SK-MEL-5 (cell line): ENCODE data around the gene RASGRF1. TPM values are rescaled to one million over a fixed set of nuclear protein-coding genes. Genes with fewer than 3 reads are reported as not detected.

Source experiments
- DNase-seq: peaks from one replicate; pipeline ENCODE4 v3.0.0-alpha.2; 2016; ENCODE audit warnings: low read depth, low spot score
- in situ Hi-C: cut with HindIII; loops from 2 replicates; pipeline ENCODE4 v1.10.0; 2016; ENCODE audit warnings: low sequenced_read_pairs, high pct_unique_total_duplicates, low pct_unique_long_range_greater_than_20kb
- polyA plus RNA-seq, 2 experiments: library from polyadenylated mRNA; depleted of rRNA; stranded (reverse); fragments of >200 nt; gene quantifications; 2 replicates each; pipeline ENCODE4 v1.2.3, GENCODE V29; 2015
- total RNA-seq: library from RNA; depleted of rRNA; stranded (reverse); fragments of >200 nt; shearing (Covaris generic); gene quantifications from 2 replicates; pipeline ENCODE4 v1.2.3, GENCODE V29; 2014; rRNA removed

The RASGRF1 gene, protein sequence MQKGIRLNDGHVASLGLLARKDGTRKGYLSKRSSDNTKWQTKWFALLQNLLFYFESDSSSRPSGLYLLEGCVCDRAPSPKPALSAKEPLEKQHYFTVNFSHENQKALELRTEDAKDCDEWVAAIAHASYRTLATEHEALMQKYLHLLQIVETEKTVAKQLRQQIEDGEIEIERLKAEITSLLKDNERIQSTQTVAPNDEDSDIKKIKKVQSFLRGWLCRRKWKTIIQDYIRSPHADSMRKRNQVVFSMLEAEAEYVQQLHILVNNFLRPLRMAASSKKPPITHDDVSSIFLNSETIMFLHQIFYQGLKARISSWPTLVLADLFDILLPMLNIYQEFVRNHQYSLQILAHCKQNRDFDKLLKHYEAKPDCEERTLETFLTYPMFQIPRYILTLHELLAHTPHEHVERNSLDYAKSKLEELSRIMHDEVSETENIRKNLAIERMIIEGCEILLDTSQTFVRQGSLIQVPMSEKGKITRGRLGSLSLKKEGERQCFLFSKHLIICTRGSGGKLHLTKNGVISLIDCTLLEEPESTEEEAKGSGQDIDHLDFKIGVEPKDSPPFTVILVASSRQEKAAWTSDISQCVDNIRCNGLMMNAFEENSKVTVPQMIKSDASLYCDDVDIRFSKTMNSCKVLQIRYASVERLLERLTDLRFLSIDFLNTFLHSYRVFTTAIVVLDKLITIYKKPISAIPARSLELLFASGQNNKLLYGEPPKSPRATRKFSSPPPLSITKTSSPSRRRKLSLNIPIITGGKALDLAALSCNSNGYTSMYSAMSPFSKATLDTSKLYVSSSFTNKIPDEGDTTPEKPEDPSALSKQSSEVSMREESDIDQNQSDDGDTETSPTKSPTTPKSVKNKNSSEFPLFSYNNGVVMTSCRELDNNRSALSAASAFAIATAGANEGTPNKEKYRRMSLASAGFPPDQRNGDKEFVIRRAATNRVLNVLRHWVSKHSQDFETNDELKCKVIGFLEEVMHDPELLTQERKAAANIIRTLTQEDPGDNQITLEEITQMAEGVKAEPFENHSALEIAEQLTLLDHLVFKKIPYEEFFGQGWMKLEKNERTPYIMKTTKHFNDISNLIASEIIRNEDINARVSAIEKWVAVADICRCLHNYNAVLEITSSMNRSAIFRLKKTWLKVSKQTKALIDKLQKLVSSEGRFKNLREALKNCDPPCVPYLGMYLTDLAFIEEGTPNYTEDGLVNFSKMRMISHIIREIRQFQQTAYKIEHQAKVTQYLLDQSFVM (N-terminal part only)
- 0.37 and 0.45 TPM in 2 replicates for total RNA-seq
- 0.15 and 0.17 TPM in 2 replicates for polyA plus RNA-seq (2015; cell fraction: cytosol; rRNA removed)
- polyA plus RNA-seq (2015; cell fraction: nucleus; rRNA removed) = not detected in 2 replicates

DNA sequence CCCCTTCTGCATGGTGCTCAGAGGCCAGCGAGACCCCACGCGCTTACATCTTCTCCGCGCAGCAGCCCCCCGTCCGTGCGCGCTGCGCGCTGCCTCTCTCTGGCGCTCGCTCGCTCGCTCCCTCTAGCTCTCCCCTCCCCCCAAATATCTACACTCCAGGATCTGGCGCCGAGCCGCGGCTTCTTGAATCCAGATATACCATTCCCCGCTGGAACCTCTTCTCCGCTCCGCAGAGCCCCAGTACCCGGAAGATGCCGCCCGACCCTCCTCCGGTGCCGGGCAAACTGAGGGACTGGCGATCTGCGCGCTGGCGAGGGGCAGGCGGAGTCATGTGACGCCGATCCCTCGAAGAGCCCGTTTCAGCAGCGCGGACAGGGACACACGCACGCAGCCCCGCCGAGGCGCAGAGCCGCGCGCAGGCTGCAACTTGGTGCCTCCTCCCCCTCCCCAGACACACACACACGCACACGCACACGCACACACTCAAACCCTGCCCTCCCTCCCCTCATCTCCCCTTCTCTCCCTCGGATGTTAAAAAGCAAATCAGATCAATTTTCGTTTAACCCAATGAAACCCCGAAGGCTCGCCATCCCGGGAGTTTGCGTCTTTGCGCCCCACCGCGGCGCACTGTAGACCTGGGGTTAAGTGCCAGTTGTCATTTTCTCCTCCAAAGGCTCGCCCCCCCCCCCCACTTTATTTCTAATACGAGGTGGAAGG, at the start of gene RASGRF1:
Gene RASGRF1, minus strand, starts transcription at position 294 of the 717 bp plus-strand sequence. Its CDS starts 282 bp downstream, at position 12.
- in situ Hi-C loops = no loop called here
- no peak for DNase-seq

DNA sequence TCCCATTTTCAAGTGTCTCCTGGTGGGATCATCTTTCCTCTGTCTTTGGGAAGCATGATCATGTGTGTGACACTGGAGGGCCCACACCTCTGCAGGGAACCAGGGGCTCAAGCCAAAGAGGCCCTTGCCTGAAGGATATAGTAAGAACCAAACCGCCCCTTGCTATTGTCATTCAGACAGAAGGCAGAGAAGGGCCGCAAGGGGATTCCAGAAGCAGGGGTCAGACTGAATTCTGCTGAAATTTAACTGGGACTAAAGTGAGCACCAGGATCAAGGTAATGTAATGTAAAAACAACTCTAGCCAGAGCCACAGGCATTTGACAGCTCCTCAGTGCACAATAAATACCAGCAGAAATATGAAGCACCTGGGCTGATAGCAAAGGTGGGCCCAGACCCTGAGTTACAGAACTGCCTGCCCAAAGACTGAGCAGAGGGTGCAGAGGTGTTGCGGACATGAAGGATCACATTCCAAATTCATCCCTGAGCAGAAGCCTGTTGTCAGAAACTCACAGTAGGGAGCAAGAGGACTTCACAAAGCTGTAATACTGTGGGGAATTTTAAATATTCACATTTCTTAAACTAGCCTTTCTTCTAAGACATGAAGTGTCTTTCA, 46.0 kb upstream of the RASGRF1 start:
- no peak for DNase-seq
- in situ Hi-C loops = no loop called here

DNA sequence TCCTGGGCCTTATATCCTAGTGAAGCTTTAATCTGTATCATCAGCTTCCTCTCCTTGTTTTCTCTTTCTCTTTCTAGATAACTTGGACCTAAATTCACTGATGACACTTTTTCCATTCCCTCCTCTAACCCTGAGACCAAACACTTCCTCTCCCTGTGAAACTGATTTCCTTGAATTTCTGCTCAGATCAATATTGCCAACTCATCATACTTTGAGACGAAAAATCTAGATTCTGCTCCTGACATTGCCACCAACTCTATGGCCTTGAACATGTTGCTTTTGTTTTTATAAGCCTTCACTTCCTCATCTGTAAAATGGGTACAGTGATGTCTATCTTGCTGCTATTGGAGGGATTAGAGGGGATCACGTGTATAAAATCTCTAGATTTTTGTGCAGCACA, 42.7 kb upstream of the RASGRF1 start:
- no peak for DNase-seq
- in situ Hi-C loops = no loop called here

DNA sequence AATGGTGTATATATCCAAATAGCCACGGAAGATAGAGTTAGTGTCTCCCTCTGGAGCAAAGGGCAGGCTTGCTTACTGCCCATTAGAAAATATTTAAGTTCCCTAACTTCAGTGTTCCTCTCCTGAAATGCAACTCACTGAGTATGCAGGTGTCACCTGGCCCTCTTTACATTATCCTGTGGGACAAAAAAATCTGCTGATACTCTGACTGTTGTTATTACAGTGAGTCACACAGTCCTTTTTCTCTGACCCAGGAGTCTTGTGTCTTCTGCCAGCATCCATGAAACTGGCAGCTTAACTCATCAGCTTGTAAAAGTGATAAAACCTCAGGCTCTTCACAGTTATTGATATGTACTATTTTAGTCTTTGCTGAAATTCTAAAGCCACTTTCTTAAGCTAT, 42.2 kb upstream of the RASGRF1 start:
- DNase-seq = no peak
- in situ Hi-C loops = no loop called here

DNA sequence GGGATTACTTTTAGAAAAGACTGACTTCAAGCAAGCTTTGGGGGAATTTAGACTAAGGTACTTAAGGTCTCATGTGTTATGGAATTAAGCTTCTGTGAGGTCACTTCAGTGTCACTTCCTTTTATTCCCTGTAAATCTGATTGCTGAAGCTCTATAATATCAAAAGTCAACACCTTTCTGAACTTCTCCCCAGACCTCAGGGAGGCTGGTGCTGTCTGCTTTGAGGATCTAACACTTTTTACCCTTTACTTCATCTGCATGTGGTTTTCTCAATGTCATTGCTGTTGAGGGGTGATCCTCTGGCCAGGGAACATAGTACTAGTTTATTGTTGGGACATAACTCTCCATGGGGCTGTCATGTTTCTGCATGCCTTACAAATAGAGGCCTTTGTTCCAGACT, 41.8 kb upstream of the RASGRF1 start:
- DNase-seq = no peak
- in situ Hi-C loops = no loop called here

DNA sequence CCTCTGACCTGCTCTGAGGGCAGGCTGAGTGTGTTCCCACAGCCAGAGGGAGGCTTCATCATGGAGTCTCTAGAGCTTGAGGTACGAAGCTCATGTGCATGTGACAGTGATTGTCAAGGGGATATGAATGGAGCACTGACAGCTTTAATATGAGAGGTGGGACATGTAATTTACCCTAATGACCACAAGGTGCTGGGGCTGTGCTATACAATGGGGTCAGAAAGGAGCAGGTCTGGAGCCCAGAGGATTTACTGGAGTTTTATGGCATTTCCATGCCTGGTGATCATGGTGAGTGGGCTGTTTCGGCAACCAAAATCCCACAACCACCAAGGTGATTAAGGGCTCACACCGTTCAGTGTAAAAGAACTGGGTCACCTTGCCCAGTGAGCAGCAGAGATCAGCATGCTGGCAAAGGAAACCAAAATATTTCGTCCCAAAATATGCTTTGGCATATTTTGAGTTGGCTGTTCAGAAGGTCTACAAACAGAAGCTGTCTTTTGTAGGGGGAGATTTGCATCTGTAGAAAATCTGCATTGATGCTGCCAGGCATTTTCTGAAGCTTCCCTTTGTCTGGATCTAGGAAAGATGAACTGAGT, 40.1 kb upstream of the RASGRF1 start:
- in situ Hi-C loops = no loop called here
- peak; percentile 20 for DNase-seq

DNA sequence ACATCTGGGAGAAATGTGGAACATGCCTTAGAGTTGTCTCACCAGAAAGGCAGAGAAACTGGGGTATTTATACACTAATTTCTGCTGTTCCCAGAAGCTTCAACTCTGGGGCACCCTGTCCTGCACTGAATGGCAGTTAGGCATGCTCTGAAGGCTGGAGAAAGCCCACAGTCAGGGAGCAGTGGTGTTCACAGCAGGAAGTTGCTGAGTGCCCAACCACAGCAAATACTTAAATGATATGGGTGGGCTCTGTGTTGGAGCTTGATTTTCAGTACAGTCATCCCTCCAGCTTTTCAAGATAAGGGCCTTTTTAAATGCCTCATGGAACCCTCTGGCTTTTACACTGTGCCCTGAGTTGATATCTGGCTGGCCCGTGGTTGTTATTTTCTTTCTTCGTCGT, 38.7 kb upstream of the RASGRF1 start:
- in situ Hi-C loops = no loop called here
- no peak for DNase-seq

DNA sequence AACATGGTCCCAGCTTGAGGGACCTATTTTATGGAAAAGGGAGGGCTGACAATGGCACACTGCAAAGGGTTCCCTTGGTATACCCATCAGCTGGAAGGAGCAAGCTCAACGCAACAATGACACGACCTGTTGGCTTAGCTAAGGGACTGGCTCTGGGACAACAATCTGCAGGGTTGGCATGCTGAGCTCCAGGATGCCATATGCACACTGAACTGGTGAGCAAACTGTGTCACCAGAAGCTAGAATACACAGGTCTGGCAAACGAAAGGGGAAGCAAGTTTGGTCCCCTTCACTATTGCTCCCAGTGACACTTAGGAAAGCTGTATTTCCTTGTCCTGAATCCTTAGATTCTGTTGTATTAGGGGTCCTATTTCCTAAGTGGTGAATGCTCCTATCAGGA, 38.0 kb upstream of the RASGRF1 start:
- no peak for DNase-seq
- in situ Hi-C loops = no loop called here

DNA sequence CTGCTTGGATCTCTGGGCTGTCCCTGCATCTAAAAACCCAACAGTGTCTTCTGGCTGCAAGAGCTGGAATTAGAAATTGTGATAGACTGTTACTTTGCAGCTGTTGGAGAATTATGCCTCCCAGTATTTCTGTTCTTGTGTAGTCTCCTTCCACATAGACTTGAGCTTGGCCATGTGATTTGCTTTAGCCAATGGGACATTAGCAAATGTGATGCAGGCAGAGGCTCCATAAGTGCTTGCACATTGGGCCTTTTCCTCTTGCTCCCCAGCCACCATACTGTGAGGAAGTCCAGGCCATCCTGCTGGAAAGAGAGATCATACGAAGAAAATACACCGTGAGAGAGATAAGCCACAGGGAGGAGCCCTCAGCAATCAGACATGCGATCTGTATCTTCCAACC, 33.8 kb upstream of the RASGRF1 start:
- DNase-seq = no peak
- in situ Hi-C loops = no loop called here

DNA sequence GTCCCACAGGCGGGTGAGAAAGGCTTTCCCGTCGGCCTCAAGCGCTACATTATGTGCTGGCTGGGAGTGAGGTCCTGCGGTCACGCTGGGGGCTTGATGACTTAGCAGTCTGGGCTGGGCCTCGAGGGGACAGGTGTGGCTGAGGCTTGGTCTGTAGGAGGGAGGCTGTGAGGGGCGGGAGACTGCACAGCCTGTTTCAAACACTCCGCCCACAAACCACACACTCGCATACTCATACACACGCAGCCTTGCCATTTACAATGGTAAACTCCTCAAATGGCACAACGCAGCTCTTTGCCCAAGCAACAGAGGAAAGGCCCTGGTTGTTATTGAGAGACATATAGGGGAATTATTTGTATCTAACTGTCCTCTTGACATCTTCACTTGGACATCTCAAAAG, 32.4 kb upstream of the RASGRF1 start:
- in situ Hi-C loops = no loop called here
- no peak for DNase-seq

DNA sequence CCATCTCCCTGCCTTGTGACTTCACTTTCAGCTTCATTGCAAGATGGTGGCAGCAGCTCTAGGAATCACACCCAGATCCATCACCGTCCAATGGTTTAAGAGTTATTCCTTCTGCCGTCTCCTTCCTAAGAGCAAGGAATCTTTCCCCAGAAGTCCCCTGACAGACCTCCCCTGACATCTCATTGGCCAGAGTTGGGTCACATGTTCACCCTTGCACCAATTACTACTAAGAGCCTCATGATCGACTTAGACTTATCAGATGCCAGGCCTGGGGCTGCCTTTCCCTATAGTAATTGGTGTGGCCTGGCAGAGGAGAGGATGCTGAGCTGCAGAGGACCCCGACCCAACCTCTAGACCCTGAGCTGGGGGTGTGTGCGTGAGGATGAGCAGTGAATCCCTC, 31.8 kb upstream of the RASGRF1 start:
- in situ Hi-C loops = no loop called here

DNA sequence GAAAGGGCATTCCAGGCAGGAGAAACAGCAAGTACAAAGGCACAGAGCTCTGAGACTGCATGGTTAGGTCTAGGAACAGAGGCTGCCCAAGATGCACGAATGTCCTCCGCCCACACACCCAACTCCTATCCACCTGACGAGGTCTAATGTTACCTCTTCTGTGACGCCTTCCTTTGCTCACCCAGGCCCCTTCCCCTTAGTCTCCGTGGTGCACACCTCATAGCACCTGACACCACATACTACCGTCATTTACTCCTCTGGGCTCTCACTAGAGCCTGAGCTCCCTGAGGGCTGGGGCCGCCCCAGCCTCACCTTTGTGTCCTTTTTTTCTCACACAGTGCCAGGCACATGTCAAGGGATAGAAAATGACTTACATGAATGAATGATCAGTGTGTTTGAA, 31.0 kb upstream of the RASGRF1 start:
- in situ Hi-C loops = no loop called here
- no peak for DNase-seq

More for the DNA sequence above, 31.8 kb upstream of the RASGRF1 start:
- DNase-seq = no peak

DNA sequence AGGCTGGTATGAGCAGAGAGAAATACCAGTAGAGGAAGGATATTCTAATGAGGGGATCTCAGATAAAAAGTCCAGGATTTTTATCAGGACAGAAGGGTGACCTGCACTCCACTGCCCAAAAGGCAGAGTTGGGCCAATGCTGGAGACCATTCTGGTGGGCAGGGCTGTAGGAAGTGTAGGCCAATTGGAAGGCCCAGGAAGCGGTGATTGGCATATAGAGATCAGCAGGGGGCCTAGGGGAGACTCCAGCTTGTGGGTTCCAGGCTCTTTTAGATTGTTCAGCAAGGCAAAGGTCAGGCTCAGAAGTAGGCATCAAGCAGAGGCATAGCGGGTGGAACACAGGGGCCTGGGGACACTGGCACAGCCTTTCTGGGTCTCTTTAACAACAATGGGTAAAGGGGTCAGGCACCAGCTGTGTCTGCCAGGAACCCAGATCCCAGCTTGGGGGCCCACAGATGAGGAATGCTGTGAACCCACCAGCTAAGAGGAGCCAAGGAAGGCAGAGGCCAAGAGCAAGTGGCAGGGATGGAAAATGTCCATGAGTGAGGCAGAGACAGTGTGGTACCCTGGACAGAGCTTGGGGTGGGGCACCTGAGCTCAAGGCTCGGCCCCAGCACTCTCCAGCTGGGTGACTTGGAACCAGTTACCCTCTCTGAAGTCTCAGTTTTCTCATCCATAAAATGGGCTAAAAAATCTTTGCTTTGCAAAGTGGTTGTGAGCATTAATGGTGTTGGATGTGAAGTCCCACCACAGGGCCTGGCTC, 27.0 kb upstream of the RASGRF1 start:
- in situ Hi-C loops = no loop called here

DNA sequence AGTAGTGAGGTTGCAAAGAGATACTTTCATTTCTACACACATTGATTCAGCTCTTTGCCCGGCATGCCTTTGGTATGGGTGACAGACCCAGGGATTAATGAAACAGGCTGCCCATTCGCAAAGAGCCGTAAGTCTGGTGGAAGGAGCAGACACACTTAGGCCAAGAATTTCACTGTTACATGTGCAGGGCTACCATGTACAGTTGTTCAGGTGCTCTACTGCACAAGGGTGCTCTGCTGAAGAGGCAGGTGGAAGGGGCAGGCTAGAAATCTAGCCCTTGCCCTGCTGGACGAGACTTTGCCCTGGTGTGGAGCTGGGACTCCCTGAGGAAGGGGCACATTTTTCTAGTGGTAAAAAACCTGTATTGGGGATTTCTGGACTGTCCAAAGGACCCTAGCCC, 26.2 kb upstream of the RASGRF1 start:
- DNase-seq = no peak
- in situ Hi-C loops = no loop called here

More for the DNA sequence above, 27.0 kb upstream of the RASGRF1 start:
- no peak for DNase-seq

DNA sequence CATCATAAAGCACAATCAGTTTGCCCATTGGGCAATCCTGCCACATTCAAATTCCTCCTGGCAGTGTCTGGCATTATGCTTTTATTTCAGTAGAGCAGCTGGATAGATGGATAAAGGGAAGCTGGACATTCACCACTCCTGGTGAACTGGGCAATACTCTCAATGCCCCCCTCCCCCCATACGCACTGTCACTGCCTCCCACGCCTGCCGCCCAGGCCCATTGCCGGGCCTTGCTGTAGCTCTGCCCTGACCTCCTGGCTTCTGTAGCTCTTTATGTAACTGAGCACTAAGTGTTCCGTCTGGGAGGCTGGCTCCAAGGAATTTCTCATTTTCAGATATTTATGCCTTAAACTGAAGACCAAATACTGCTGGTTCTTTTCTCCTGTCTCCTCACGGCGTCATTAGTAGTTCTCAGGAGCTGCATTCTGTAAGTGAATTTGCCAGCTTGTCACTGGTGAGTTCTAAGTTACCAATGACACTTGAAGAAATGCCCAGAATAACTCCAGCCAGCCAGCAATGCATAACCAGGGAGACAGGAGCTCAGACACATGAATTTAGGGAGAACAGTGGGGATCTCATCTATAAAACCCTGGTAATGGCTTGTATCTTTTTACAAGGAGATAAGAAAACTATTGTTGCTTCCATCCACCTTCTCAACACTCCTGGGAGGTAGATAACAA, 25.5 kb upstream of the RASGRF1 start:
- DNase-seq = no peak

More for the DNA sequence above, 25.5 kb upstream of the RASGRF1 start:
- in situ Hi-C loops = no loop called here
